ENCODE results near the gene ADRA2B.
"Not testable (repeated sequence)": the region's sequence is repeated elsewhere in the genome, so short reads cannot be mapped to it uniquely, and the experiment has no call there.

ADRA2B gene

DNA sequence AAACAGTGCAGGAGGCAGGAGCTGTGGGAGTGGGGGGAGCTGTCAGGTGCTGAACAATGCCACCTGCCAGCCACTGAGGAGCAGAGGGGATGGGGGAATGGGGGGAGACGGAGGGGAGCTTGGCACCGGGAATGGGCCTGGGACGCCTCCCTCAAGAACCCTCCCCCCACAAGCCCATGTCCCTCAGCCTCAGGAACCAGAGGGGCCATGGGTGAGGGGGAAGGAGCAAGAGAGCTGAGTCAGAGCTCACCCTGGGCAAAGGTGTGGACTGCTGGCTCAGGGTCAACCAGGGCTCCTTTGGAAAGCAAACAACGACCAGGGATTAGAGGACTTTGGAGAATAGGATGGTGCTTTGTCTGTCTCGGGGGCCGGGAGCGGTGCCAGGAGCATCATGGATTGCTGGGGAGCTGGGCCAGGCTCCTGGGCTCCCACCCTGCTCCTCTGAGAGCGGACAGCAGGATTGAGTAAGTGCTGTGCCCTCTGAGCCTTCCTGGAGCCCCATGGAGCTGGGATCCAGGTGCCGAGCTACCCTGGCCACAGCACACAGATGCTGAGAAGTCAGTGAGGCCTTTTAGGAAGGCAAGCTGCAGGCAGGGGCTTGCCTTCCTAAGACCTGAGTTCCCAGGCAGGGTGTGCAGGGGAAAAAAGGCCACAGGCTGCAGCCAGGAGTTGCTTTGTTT lies 48.3 kb downstream of the ADRA2B start:
- not testable (repeated sequence) for DNase-seq (ENCODE audit: low spot score)

DNA sequence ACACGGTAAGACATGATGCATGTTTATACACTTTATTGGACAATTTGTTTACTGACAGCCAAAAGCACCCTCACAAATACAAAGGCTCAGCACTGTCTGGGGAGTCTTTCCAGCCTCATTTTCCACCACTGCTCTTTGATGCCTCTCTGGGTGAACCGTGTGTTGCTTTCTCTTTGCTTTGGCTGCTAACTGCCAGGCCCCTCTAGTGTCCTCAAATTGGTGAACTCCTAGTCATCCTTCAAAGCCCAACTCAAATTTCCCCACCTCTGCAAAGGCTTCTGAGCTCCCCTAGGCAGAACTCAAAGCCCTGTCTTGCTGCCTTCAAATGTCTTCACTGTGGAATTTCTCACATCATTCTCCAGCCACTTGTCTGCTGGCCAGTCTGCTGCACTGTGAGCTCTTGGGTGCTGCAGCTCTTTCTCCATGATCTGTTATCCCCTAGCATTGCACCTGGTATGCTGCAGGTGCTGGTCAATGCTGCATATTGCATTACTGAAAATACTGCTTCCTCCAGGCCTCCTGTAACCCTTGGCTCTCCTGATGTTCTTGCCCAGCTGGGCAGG lies 49.2 kb downstream of the ADRA2B start:
- not testable (repeated sequence) for DNase-seq (ENCODE audit: low spot score)

DNA sequence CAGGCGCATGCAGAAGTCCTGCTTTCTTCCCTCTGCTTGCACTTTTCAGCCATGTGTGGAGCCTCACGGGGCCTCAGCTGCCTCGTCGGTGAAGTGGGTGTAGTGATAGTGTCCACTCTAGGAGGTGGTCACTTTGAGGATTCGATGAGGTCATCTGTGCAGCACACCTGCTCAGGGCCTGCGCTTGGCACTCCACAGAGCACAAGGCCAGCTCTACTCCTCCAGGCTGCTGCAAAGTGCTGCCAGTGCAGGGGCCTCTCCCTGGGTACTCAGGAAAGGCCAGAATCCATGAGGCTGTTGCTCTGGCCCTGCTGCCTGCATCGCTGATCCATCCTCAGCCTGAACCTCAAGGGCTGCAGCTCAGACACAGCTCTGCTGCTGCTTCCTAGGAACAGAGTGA lies 49.9 kb downstream of the ADRA2B start:
- DNase-seq (ENCODE audit: low spot score) = not testable (repeated sequence)

DNA sequence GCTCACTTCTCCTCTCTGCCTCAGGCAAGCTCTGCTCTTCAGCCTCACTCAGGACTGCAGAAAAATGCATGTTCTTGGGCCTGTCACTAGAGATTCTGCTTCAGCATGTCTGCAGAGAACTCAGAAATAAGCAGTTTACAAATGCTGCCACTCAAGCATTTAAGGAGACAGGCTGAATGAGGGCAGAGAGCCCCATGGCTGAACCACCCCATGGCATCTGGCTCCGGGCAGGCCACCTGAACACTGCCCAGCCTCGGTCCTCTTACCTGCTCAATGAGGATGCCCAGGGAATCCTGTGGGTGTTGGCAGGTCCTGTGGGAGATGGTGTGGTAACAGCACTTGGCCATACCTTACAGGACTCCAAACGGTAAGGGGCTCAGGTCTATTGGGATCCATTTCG lies 50.4 kb downstream of the ADRA2B start:
- DNase-seq (ENCODE audit: low spot score) = not testable (repeated sequence)

DNA sequence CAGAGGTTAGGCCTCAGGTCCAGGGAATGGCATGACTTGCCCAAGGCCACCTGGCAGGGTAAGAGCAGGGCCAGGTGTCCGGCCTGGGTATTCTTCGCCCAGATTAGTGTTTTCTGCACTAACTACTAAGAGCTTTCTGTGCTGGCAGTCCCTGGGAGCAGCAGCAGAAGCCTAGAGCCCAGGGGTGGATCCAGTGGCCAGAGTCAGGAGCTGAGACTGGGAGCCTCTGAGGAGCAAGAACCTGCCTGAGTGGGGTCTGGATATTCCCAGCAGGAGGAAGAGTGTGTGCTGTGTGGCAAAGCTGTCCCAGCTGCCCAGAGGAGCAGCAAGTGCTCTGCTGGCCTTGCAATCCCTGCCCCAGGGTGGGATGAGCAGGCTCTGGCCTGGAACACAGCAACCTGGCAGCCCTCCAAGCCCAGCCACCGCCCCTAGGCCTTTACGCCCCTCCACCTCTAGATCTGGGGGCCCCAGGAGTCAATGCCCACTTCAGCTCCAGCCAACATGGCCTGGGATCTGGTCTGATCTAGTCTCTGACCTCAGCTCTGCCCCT lies 50.9 kb downstream of the ADRA2B start:
- no peak for DNase-seq (ENCODE audit: low spot score)

DNA sequence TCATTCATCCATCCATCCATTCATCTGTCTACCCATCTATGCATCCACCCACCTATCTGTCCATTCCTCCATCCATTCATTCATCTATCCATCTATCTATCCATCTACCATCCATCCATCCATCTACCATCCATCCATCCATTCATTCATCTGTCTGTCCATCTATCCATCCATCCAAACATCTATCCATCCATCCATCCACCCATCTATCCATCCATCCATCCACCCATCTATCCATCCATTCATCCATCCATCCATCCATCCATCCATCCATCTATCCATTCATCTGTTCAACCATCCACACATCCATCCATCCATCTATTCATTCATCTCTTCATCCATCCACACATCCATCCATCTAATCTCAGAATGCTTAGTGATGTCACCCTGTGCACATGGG lies 51.6 kb downstream of the ADRA2B start:
- not testable (repeated sequence) for DNase-seq (ENCODE audit: low spot score)

DNA sequence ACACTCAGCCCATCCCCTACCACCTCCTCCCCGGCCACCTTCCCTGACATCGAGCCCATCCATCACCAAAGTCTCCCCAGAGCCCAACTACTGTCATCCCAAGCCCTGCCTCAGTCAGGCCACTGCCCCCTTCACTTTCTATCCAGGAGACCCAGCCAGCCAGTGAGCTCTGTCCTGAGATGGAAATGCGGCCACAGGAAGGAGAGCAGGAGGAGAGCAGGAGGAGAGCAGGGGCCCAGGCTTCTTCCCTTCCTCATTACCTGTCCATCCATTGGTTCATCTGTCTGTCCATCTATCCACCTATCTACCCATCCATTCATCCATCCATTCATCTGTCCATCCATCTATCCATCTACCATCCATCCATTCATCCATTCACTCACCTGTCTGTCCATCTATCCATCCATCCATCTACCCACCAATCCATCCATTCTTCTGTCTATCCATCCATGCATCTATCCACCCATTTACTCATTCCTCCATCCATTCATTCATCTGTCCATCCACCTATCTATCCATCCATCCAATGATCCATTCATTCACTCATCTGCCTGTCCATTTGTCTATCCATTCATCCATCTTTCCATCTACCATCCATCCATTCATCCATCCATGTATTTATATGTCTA lies 52.2 kb downstream of the ADRA2B start:
- DNase-seq (ENCODE audit: low spot score) = not testable (repeated sequence)

DNA sequence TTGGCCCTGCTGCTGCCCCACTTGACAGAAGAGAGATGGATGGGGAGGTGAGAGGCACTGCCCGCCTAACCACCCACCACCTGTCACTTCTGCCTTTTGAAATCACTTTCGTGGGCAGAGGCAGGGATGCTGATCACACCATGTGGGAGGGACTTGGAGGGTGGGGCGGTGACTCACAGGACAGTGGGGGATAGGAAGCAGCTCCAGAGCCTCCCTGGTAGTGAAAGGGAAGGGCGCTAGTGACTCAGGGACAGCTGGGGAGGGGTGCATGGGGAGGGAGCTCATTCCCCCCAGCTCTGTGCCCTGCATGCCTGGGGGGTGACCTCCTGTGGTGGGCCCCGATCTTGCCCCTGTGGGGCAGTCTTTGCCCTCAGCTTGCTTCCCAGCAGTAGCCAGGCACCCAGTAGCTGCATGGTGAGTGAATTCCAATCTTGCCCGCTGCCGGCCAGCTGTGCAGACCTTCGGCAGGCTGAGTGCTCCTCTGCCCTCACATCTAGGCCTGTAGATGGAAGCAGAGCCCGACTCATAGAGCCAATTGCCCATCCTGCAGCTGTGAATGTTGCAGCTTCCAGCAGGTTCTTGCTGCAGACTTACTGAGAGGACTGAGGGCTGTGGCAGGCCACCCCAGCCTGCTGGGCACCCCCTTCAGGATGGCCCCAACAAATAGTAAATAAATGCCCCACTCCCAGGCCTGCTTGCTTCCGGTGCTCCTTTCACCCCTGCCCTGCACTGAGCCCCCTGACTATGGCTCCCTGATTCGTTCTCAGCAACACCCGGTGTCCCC lies 53.1 kb downstream of the ADRA2B start:
- DNase-seq (ENCODE audit: low spot score) = not testable (repeated sequence)

Data from HuH-7 (cell line).